GM12892 (cell line): Measurements from ENCODE around the gene MLF2.

ENCODE experiments used
- POLR2A ChIP-seq: IDR thresholded peaks from 2 replicates; pipeline ENCODE4 v1.6.1; 2011; ENCODE audit warnings: low read depth, low read length, control low read depth
- POLR2AphosphoS5 ChIP-seq: IDR thresholded peaks from 2 replicates; pipeline ENCODE4 v1.6.1; 2011; ENCODE audit warnings: low read depth, low read length, control low read depth

GRCh38 chr12:6722863-6723262, 30.1 kb downstream of the MLF2 start:
- no peak for TF ChIP-seq POLR2AphosphoS5
- no peak for TF ChIP-seq POLR2A
